HG03378 (cell line): ENCODE data around the gene CENPX.
"Not testable (repeated sequence)": the region's sequence is repeated elsewhere in the genome, so short reads cannot be mapped to it uniquely, and the experiment has no call there.

ENCODE experiments used
- ATAC-seq: cut with Tn5 transposase; IDR thresholded peaks from one replicate; pipeline ENCODE4 v1.9.1; 2021; ENCODE audit warnings: mild to moderate bottlenecking, moderate library complexity; ENCODE audit not compliant: unreplicated experiment

CENPX gene

GRCh38 chr17:82041144-82041814 lies 18.6 kb upstream of the CENPX start:
- ATAC-seq: no peak

DNA sequence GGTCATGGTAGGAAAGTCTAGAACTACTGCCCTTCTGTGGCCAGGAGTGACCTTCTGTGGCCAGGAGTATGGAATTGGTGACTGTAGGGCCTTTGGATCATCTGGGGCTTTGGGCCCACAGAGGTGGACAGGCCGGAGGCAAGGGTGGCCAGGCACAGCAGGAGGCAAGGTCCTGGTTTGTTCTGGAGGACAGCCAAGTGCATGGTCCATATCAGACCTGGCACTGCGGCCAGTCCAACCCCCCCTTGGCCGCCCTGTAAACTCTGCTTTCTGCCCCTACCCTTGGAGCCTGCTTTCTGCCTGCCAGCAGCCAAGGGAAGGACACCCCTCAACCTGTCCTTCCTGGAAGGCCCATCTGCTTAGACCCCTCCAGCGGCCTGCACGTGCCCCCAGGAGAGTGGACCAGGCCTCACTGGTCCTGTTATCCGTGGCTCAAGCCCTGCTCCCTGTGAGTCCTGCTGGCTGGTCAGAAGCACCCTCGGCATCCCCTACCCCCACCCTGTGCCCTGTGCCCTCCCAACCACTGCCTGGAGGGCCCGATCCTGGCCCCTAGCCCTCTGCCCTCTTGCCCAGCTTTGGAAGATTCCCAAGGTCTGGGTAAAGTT lies 17.1 kb upstream of the CENPX start:
- no peak for ATAC-seq

DNA sequence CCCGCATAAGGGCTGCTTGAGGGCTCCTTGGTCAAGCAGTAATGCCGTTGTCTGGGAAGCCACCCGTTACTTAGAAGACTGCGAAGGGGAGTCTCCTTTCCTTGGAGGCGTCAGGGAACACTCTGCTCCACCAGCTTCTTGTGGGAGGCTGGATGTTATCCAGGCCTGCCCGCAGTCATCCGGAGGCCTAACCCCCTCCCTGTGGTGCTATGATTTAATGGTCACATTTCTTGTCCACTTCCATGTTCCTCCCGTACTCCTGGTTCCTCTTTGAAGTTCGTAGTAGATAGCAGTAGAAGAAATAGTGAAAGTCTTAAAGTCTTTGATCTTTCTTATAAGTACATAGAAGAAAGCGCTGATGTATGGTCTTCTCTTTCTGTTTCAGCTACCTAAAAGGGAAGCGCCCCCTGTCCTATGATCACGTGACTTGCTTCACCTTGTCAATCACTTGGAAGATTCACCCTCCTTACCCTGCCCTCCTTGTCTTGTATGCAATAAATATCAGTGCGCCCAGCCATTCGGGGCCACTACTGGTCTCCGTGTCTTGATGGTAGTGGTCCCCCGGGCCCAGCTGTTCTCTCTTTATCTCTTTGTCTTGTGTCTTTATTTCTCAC lies 16.2 kb upstream of the CENPX start:
- ATAC-seq: not testable (repeated sequence)

DNA sequence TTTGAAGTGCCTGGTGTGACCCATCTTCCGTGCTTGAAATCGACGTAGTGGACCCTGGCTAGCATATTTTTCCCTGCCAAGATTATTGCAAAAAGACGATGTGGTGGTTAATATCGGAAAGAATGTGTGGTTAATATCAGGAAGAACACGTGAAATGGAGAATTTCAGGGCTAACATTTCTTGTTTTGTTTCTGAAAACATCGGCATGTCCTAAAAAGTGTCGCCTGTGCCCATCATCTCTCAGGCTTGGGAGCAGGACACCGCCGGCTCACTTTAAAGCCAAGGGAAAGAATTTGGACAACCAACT lies 15.2 kb upstream of the CENPX start:
- no peak for ATAC-seq

DNA sequence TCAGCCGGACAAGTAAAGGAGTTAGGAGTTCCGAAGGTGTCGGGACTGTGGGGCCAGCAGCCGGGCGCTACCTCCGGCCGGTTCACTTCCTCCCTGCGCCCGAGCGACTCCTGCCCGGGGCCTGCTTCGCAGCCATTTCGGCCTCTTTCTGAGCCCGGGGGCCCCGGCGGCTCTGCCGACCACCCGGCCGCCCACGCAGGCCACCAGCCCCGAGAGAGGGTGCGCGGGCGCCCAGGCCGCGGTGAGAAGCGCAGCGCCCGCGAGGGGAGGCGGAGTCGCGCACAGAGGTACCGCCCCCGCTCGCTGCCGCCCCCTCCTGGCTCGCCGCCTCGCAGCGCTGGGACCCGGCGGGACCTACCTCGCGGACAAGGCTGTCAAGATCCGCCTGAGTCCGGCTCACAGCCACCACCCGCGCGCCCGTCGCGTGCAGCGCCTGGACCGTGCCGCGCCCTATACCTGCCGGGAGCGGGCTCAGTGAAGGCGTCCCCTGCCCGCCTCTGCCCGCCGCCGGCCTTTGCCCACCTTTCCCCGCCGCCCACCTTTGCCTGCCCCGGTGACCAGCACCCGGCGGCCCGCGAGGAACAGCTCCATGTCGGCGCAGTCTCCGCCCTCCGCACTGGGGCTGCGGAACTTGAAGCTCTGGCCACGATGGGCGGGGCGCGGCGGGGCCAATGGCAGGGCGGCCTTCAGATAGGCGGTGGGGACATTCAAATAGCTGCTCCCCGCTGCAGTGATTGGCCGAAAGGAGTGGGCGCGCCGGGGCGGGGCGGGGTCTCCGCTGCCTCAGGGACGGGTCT lies 14.6 kb upstream of the CENPX start, which contains the start of gene DCXR:
Gene DCXR, minus strand, starts transcription at position 606 of the 797 bp plus-strand sequence. Its CDS starts 15 bp downstream, at position 591.
- ATAC-seq: peak; percentile 85

DNA sequence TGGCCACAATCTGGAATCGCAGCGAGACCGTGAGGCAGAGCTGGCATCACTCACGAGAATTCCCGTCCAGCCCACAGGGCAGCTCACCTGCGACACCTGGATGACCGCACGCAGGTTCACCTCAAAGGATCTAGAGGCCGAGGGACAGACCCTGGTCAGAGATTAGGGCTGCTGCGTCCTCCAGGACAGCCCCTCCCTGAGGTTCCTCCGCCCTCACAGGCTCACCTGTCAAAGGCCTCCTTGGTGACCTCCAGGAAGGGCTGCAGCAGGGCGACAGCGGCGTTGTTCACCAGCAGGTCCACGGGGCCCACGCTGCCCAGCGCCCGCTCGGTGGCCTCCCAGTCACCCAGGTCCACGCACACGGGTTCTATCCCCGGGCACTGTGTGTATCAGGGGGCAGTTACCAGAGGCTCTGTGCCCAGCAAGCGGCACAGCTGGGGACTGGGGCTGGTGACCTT lies 14.0 kb upstream of the CENPX start:
- no peak for ATAC-seq

- ATAC-seq: no peak
Observed at GRCh38 chr17:82035956-82036633, 13.4 kb upstream of the CENPX start.

- ATAC-seq: no peak
Observed at GRCh38 chr17:82035488-82035887, 12.8 kb upstream of the CENPX start.

- no peak for ATAC-seq
Observed at GRCh38 chr17:82034371-82035011, 11.8 kb upstream of the CENPX start.

DNA sequence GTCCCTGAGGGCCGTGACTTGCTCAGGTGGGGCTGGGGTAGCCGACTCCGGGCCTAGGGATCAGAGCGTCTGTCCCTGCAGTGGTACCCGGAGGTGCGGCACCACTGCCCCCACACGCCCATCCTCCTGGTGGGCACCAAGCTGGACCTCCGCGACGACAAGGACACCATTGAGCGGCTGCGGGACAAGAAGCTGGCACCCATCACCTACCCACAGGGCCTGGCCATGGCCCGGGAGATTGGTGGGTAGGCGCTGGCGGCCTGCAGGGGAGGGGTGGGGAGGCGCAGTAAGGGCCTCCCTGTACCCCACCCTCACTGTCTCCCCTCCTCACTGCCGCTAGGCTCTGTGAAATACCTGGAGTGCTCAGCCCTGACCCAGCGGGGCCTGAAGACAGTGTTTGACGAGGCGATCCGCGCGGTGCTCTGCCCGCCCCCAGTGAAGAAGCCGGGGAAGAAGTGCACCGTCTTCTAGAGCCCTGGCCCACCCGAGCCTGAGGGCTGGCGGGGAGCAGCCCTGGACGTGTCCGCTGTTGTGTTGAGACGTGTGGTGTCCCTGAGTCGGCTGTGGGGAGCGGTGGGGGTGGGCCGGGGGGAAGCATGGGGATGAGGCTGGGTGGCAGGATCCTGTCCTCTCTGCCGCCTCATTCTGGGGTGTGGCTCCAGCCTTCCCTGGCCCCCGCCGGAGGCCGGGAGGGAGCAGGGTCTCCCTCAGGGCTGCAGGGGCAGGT lies 10.8 kb upstream of the CENPX start:
- no peak for ATAC-seq

- no peak for ATAC-seq
Observed at GRCh38 chr17:82031885-82032627, 9.4 kb upstream of the CENPX start.

GRCh38 chr17:82031303-82031884 lies 8.7 kb upstream of the CENPX start, which contains the start of gene RAC3:
Gene RAC3 (plus strand): TSS chr17:82031678. CDS start chr17:82031762, 84 bp downstream.
- ATAC-seq: no peak

- no peak for ATAC-seq
Observed at GRCh38 chr17:82030470-82031302, 8.0 kb upstream of the CENPX start.

GRCh38 chr17:82029990-82030469 lies 7.4 kb upstream of the CENPX start:
- no peak for ATAC-seq

- no peak for ATAC-seq
Observed at GRCh38 chr17:82029391-82029790, 6.7 kb upstream of the CENPX start.

GRCh38 chr17:82028966-82029365 lies 6.3 kb upstream of the CENPX start:
- ATAC-seq: no peak

- ATAC-seq: no peak
Observed at GRCh38 chr17:82028246-82028645, 5.6 kb upstream of the CENPX start.
